Right lobe of liver (tissue), 6 donors: ENCODE results near the gene ZNF708. TPM values are rescaled to one million over a fixed set of nuclear protein-coding genes. Genes with fewer than 3 reads are reported as not detected.
"Not testable (repeated sequence)": the region's sequence is repeated elsewhere in the genome, so short reads cannot be mapped to it uniquely, and the experiment has no call there.

Source experiments
- ATAC-seq, 4 donors: fragments of 200-7000 bp; cut with Tn5 transposase; one replicate each; pipeline ENCODE4 v1.9.1; 2020; ENCODE audit warnings: mild to moderate bottlenecking in 4 of 4, moderate library complexity in 4 of 4
- DNase-seq, 3 donors: peaks; one replicate each; pipeline ENCODE4 v3.0.0-alpha.2; 2020
- H3K27ac ChIP-seq, 3 donors: fragments of 200-600 bp; one replicate each; pipeline ENCODE4 v1.8.0; 2022
- H3K27me3 ChIP-seq, 2 donors: fragments of 200-600 bp; one replicate each; pipeline ENCODE4 v1.8.0; 2022
- H3K36me3 ChIP-seq, 4 donors: fragments of 200-600 bp; sonication (generic) in 1 of 4; one replicate each; pipeline versions ENCODE4 v1.5.1 to v1.8.0; 2017 to 2022; ENCODE audit warnings: control low read depth in 1 of 4
- H3K4me1 ChIP-seq, 4 donors: fragments of 200-600 bp; sonication (generic) in 1 of 4; one replicate each; pipeline versions ENCODE4 v1.5.1 to v1.8.0; 2017 to 2022; ENCODE audit warnings: control low read depth in 1 of 4
- H3K4me3 ChIP-seq, 3 donors: fragments of 200-600 bp; one replicate each; pipeline ENCODE4 v1.8.0; 2022
- H3K9me3 ChIP-seq, 4 donors: fragments of 200-600 bp; sonication (generic) in 1 of 4; one replicate each; pipeline versions ENCODE4 v1.5.1 to v1.8.0; 2017 to 2022; ENCODE audit warnings: control low read depth in 1 of 4
- POLR2A ChIP-seq: fragments of 450-650 bp; IDR thresholded peaks from one replicate; pipeline ENCODE4 v1.6.1; 2017; ENCODE audit warnings: antibody characterized with exemption, mild to moderate bottlenecking
- WGBS: methylation state at CpG from one replicate; pipeline ENCODE4 v1.1.6; 2018; ENCODE audit warnings: low coverage, low lambda C conversion rate; ENCODE audit not compliant: insufficient coverage; ENCODE audit errors: missing lambda C conversion rate; 5-methylcytosine and 5-hydroxymethylcytosine counted together
- intact Hi-C, 2 donors: fragments of 100-400 bp; cut with DNase I; formaldehyde crosslinking; loops; one replicate each; pipeline versions ENCODE4 v1.11.2 to v1.14.1; 2022
- long read RNA-seq: library from polyadenylated mRNA; unstranded; transcript quantifications from one replicate; pipeline ENCODE4 v2.0.0, GENCODE V29; 2019
- total RNA-seq, 6 experiments: library from RNA; depleted of rRNA in 2 of 6; stranded (reverse); fragments of >200 nt in 2 of 6; fragmentation: NEBNext Ultra II Directional in 3 of 6; extraction: Animal tissue kit (Norgen Biotek cat#: 25700) in 3 of 6; gene quantifications; one replicate each; pipeline versions ENCODE4 v1.1.0 to v1.2.4, GENCODE V29; 2016 to 2023
- TF ChIP-seq, protein P1 (sequence below), 4 donors: fragments of 200-600 bp in 3 of 4; fragments of 450-650 bp in 1 of 4; IDR thresholded peaks; one replicate each; pipeline versions ENCODE4 v1.5.1 to v1.8.0; 2016 to 2022; ENCODE audit warnings: antibody characterized with exemption in 4 of 4, mild to moderate bottlenecking in 2 of 4
- donor health status: DM: no; HTN: yes; CAD: no.
- donor health status: DM: no; HTN: no; CAD: no.
- donor health status: DM: no; HTN: no; CAD: no.
- donor health status: DM: no; HTN: yes; CAD: no.
- donor health status: DM: no; HTN: yes; CAD: no.

Gene ZNF708
- total RNA-seq, result 1 to 10 TPM; 2.1 to 4.2 (median 3.2) TPM
- long read RNA-seq, full-length matches to known transcripts, result 1 of 1 reads
- long read RNA-seq, partial matches to known transcripts, result 0 of 1 reads
- long read RNA-seq, other reads (novel, unspliced or antisense), result 0 of 1 reads

GRCh38 chr19:21328885-21329605, at the start of gene ZNF708:
ZNF708 (minus strand) TSS chr19:21329410; CDS start chr19:21329212, 198 bp downstream.
- DNase-seq (peak; percentile 87 to 91 (median 89)), ATAC-seq (peak; percentile 100)
- TF ChIP-seq POLR2A, result peak; percentile 85
- TF ChIP-seq, protein P1, sequence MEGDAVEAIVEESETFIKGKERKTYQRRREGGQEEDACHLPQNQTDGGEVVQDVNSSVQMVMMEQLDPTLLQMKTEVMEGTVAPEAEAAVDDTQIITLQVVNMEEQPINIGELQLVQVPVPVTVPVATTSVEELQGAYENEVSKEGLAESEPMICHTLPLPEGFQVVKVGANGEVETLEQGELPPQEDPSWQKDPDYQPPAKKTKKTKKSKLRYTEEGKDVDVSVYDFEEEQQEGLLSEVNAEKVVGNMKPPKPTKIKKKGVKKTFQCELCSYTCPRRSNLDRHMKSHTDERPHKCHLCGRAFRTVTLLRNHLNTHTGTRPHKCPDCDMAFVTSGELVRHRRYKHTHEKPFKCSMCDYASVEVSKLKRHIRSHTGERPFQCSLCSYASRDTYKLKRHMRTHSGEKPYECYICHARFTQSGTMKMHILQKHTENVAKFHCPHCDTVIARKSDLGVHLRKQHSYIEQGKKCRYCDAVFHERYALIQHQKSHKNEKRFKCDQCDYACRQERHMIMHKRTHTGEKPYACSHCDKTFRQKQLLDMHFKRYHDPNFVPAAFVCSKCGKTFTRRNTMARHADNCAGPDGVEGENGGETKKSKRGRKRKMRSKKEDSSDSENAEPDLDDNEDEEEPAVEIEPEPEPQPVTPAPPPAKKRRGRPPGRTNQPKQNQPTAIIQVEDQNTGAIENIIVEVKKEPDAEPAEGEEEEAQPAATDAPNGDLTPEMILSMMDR (IDR thresholded peaks at IDR 0.05), result no peak
- WGBS, result 0% methylated on average over 18 of the region's 32 CpGs
- Histone ChIP-seq H3K4me1 (peaks cover 0 to 9% (median 0%) of the 10 kb centered on the region in 4 donors), H3K27ac (peak within 1 kb of the TSS; percentile 78 to 94 (median 85)), H3K4me3 (peak within 1 kb of the TSS; percentile 75 to 83 (median 82)), H3K36me3 (peaks cover 0 to 6% (median 1%) of the 10 kb centered on the region in 4 donors), H3K27me3 (no peaks in the 10 kb centered on the region), H3K9me3 (no peaks in the 10 kb centered on the region)
- intact Hi-C loops, result no loop called here

DNA sequence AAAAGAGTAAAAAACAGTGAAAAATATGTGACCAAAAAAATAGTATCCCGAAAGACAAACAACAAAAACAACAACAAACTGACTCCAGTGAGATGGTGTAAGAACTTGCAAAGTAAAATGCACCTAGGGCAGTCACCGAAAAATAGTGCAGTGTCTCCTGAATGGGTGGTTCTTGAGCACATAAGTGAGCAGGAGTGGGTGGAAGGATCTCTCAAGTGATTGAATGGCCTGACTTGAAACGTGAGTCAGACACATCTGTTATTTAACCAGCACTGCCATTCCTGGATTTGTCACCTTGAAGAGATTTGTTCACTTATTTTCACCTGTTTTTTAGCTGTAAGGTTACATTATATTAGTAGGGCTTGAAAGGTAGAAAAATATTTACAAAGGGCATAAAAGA, 33.1 kb upstream of the ZNF708 start:
- H3K27me3 ChIP-seq, result no peaks in the 10 kb centered on the region
- intact Hi-C loops, result no loop called here
- DNase-seq (no peak), ATAC-seq (no peak)
- no peaks in the 10 kb centered on the region for H3K4me1 ChIP-seq
- H3K9me3 ChIP-seq, result no peaks in the 10 kb centered on the region
- H3K36me3 ChIP-seq, result no peaks in the 10 kb centered on the region
- WGBS, result 73% methylated on average over 3 of the region's 3 CpGs
- H3K4me3 ChIP-seq, result no peak overlapping the region
- TF ChIP-seq, protein P1 (IDR thresholded peaks at IDR 0.05), result no peak
- TF ChIP-seq POLR2A, result no peak
- H3K27ac ChIP-seq, result no peak overlapping the region

GRCh38 chr19:21358768-21359451, 29.7 kb upstream of the ZNF708 start, which contains the start of gene ZNF738:
ZNF738 (plus strand) TSS chr19:21359000; CDS start chr19:21359141, 141 bp downstream.
- peak within 1 kb of the TSS; percentile 40 to 54 (median 46) for H3K4me3 ChIP-seq
- H3K27ac ChIP-seq, result peak within 1 kb of the TSS in 1 of 3 donors; percentile 69
- no peaks in the 10 kb centered on the region for H3K27me3 ChIP-seq
- H3K36me3 ChIP-seq, result no peaks in the 10 kb centered on the region
- intact Hi-C loops, result no loop called here
- DNase-seq (peak; percentile 79 to 83 (median 80)), ATAC-seq (peak; percentile 93 to 98 (median 98))
- H3K9me3 ChIP-seq, result no peaks in the 10 kb centered on the region
- no peak for TF ChIP-seq POLR2A
- TF ChIP-seq, protein P1 (IDR thresholded peaks at IDR 0.05), result no peak
- WGBS, result 4% methylated on average over 5 of the region's 36 CpGs
- H3K4me1 ChIP-seq, result no peaks in the 10 kb centered on the region

- no peak for ATAC-seq
- 9% methylated on average over 2 of the region's 2 CpGs for WGBS
- H3K9me3 ChIP-seq, result peaks cover 0 to 3% (median 0%) of the 10 kb centered on the region in 4 donors
- no peak overlapping the region for H3K27ac ChIP-seq
- H3K4me1 ChIP-seq, result no peaks in the 10 kb centered on the region
- no peak for TF ChIP-seq POLR2A
- TF ChIP-seq, protein P1 (IDR thresholded peaks at IDR 0.05), result no peak
- H3K36me3 ChIP-seq, result no peaks in the 10 kb centered on the region
- no peak for DNase-seq
- no peaks in the 10 kb centered on the region for H3K27me3 ChIP-seq
- intact Hi-C loops, result no loop called here
- no peak overlapping the region for H3K4me3 ChIP-seq
These were observed 23.6 kb upstream of the ZNF708 start for GRCh38 chr19:21352830-21353229.

DNA sequence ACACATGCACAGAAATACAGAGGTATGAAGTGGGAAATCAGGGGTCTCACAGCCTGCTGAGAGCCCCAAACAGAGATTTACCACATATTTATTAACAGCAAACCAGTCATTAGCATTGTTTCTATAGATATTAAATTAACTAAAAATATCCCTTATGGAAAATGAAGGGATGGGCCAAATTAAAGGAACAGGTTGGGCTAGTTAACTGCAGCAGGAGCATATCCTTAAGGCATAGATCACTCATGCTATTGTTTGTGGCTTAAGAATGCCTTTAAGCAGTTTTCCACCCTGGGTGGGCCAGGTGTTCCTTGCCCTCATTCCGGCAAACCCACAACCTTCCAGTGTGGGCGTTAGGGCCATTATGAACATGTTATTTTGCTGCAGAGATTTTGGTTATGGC, 15.6 kb upstream of the ZNF708 start:
- intact Hi-C loops, H3K9me3 ChIP-seq: not testable (repeated sequence)

More for the DNA sequence above, 15.6 kb upstream of the ZNF708 start:
- not testable (repeated sequence) for H3K27me3 ChIP-seq, ATAC-seq, H3K4me1 ChIP-seq, H3K36me3 ChIP-seq, H3K4me3 ChIP-seq, DNase-seq, H3K27ac ChIP-seq
- 0% methylated on average over 1 of the region's 2 CpGs for WGBS
